GM10266 (cell line): ENCODE results near the gene NRF1.
"Not testable (repeated sequence)": the region's sequence is repeated elsewhere in the genome, so short reads cannot be mapped to it uniquely, and the experiment has no call there.

Source experiments
- DNase-seq: peaks from one replicate; pipeline ENCODE4 v3.0.0; 2012; ENCODE audit errors: extremely low spot score
- TF ChIP-seq, protein P1 (sequence below): IDR thresholded peaks from 2 replicates; pipeline ENCODE4 v1.5.1; 2012; ENCODE audit warnings: mild to moderate bottlenecking, low read depth; ENCODE audit not compliant: control insufficient read depth, insufficient read depth; ENCODE audit errors: missing control alignments

The NRF1 gene

DNA sequence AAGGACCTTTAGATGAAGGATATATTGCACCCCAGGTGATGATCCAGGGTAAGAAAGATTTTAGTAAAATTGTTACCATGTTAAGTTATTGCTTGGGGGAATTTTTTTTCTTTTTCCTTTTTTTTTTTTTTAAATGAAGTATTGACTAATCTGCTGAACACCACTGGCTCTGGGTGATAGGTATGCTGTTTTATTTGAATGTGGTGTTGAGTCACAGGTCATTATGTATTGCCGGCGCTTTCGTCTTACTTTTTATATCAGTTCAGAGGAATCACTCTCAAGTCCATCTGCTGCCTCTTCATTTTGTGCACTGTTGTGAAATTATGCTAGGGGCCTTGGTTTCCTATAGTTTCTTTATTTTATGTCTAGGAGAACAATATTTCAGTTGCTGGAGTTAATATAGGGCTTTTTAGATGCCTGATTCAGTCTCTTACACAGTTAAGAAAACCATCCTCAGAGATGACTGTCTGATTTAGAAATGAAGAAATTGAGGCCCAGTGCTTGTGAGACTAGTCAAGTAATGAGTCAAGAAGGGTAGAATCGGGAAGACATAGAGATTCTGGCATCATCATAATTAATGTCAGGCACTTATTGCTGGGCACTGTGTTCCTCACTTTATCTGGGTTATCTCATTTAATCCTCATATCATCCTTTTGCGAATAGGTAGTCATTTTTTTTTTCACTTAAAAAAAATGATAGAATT, 38.7 kb downstream of the NRF1 start:
- TF ChIP-seq, protein P1, sequence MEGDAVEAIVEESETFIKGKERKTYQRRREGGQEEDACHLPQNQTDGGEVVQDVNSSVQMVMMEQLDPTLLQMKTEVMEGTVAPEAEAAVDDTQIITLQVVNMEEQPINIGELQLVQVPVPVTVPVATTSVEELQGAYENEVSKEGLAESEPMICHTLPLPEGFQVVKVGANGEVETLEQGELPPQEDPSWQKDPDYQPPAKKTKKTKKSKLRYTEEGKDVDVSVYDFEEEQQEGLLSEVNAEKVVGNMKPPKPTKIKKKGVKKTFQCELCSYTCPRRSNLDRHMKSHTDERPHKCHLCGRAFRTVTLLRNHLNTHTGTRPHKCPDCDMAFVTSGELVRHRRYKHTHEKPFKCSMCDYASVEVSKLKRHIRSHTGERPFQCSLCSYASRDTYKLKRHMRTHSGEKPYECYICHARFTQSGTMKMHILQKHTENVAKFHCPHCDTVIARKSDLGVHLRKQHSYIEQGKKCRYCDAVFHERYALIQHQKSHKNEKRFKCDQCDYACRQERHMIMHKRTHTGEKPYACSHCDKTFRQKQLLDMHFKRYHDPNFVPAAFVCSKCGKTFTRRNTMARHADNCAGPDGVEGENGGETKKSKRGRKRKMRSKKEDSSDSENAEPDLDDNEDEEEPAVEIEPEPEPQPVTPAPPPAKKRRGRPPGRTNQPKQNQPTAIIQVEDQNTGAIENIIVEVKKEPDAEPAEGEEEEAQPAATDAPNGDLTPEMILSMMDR: no peak
- no peak for DNase-seq

DNA sequence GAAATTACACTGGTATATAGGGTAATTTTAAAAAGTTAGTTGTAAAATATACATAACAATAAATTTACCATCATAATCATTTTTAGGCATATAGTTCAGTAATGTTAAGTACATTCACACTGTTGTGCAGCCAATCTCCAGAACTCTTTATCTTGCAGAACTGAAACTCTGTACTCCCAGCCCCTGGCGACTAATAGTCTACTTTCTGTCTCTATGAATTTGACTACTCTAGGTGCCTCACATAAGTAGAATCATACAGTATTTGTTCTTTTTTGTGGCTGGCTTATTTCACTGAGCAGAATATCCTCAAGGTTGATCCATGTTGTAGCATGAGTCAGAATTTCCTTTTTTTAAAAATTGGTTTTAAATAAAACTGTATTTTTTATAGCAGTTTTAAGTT, 41.4 kb downstream of the NRF1 start:
- TF ChIP-seq, protein P1: no peak
- DNase-seq: no peak

DNA sequence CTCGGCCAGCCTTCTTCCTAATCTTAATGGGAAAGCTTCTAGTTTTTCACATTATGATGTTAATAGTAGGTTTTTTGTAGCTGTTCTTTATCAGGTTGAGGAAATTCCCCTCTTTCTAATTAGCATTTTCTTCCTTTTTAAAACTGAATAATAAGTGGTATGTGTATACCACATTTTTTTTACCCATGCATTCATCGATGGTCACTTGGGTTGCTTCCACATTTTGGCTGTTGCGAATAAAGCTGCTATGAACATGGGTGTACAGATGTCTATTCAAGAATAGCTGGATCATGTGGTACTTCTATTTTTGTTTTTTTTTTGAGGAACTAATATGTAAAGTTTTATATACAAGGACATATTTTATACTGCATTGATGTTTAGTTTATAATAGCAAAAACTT, 44.3 kb downstream of the NRF1 start:
- DNase-seq: no peak
- TF ChIP-seq, protein P1: no peak

DNA sequence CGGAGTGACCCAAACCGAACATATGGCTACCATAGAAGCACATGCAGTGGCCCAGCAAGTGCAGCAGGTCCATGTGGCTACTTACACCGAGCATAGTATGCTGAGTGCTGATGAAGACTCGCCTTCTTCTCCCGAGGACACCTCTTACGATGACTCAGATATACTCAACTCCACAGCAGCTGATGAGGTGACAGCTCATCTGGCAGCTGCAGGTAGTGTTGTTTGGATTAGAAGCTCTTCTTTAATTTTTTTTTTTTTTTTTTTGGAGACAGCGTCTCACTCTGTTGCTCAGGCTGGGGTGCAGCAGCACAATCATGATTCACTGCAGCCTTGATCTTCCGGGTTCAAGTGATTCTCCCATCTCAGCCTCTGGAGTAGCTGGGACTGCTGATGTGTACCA, 45.8 kb downstream of the NRF1 start:
- no peak for DNase-seq
- TF ChIP-seq, protein P1: no peak

DNA sequence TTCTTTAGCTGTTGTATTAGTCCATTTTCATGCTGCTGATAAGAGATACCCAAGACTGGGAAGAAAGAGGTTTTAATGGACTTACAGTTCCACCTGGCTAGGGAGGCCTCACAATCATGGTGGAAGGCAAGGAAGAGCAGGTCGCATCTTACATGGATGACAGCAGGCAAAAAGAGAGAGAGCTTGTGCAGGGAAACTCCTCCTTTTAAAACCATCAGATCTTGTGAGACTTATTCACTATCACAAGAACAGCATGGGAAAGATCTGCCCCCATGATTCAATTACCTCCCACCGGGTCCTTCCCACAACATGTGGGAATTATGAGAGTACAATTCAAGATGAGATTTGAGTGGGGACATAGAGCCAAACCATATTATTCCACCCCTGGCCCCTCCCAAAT, 48.4 kb downstream of the NRF1 start:
- DNase-seq: not testable (repeated sequence)

- TF ChIP-seq, protein P1: no peak
- DNase-seq: no peak
Measured at GRCh38 chr7:129661645-129662182, 50.2 kb downstream of the NRF1 start.

GRCh38 chr7:129663240-129663639, 51.7 kb downstream of the NRF1 start:
- DNase-seq: not testable (repeated sequence)

GRCh38 chr7:129664029-129665012, 52.8 kb downstream of the NRF1 start:
- DNase-seq: peak; percentile 60
- TF ChIP-seq, protein P1: peak; percentile 44
